Transverse colon (tissue), 4 donors: ENCODE measurements around the gene AK9. TPM values are rescaled to one million over a fixed set of nuclear protein-coding genes. Genes with fewer than 3 reads are reported as not detected.

Experiments
- DNase-seq: peaks from one replicate; pipeline ENCODE4 v3.0.0-alpha.2; 2019
- H3K27ac ChIP-seq, 4 donors: fragments of 200-600 bp; sonication (generic); 2 replicates each; pipeline ENCODE4 v1.5.1; 2016 to 2018; ENCODE audit warnings: inconsistent platforms in 4 of 4
- H3K27me3 ChIP-seq: fragments of 200-600 bp; sonication (generic); 2 replicates; pipeline ENCODE4 v1.5.1; 2017; ENCODE audit warnings: inconsistent platforms
- H3K36me3 ChIP-seq, 4 donors: fragments of 200-600 bp; sonication (generic); 2 replicates each; pipeline ENCODE4 v1.5.1; 2017 to 2019; ENCODE audit warnings: inconsistent platforms in 4 of 4
- H3K4me1 ChIP-seq, 4 donors: fragments of 200-600 bp; sonication (generic); 2 replicates each; pipeline ENCODE4 v1.5.1; 2017 to 2020; ENCODE audit warnings: inconsistent platforms in 4 of 4
- H3K4me3 ChIP-seq, 4 donors: fragments of 200-600 bp; sonication (generic); 1 replicate in 1 of 4; 2 replicates in 3 of 4; pipeline versions ENCODE4 v1.5.1 to v1.6.1; 2017 to 2019; ENCODE audit warnings: inconsistent platforms in 4 of 4
- H3K9me3 ChIP-seq, 2 donors: fragments of 200-600 bp; sonication (generic); 2 replicates each; pipeline ENCODE4 v1.5.1; 2017 to 2019; ENCODE audit warnings: inconsistent platforms in 2 of 2
- EP300 ChIP-seq: sonication (generic); formaldehyde crosslinking; IDR thresholded peaks from one replicate; pipeline ENCODE4 v1.6.1; 2017; ENCODE audit warnings: antibody characterized with exemption, low read depth
- POLR2A ChIP-seq: fragments of 450-650 bp; IDR thresholded peaks from one replicate; pipeline ENCODE4 v1.6.1; 2016; ENCODE audit warnings: antibody characterized with exemption, mild to moderate bottlenecking, moderate library complexity
- POLR2AphosphoS5 ChIP-seq, 3 donors: sonication (generic); formaldehyde crosslinking; IDR thresholded peaks; one replicate each; pipeline ENCODE4 v1.6.1; 2016; ENCODE audit warnings: antibody characterized with exemption in 3 of 3
- WGBS, 2 donors: methylation state at CpG; one replicate each; pipeline ENCODE4 v1.1.5; 2018; ENCODE audit warnings: low coverage in 1 of 2; 5-methylcytosine and 5-hydroxymethylcytosine counted together
- in situ Hi-C, 4 donors: fragments of 200-750 bp; cut with MboI; loops; one replicate each; pipeline versions ENCODE4 v1.15.0 to v1.15.1; 2017; ENCODE audit warnings: low sequenced_read_pairs in 3 of 4, low pct_ligation_motif_present in 1 of 4, low pct_unique_long_range_greater_than_20kb in 1 of 4
- intact Hi-C: fragments of 100-400 bp; cut with DNase I; formaldehyde crosslinking; loops from one replicate; pipeline ENCODE4 v1.15.1; 2023; ENCODE audit warnings: low total_unique reads
- total RNA-seq, 4 donors: library from RNA; depleted of rRNA; stranded (reverse); fragments of >200 nt; gene quantifications; one replicate each; pipeline ENCODE4 v1.1.0, GENCODE V29; 2016
- TF ChIP-seq, protein P1 (sequence below), 5 experiments: fragments of 200-600 bp in 3 of 5; fragments of 450-650 bp in 2 of 5; sonication (generic) in 3 of 5; IDR thresholded peaks; 1 replicate in 2 of 5; 2 replicates in 3 of 5; pipeline ENCODE4 v1.5.1; 2016 to 2017; ENCODE audit warnings: antibody characterized with exemption in 5 of 5, inconsistent platforms in 3 of 5, mild to moderate bottlenecking in 2 of 5, moderate library complexity in 1 of 5

AK9 gene
- total RNA-seq, 4 donors from 2014 or later, result 12.0 to 32.0 (median 23.2) TPM

DNA sequence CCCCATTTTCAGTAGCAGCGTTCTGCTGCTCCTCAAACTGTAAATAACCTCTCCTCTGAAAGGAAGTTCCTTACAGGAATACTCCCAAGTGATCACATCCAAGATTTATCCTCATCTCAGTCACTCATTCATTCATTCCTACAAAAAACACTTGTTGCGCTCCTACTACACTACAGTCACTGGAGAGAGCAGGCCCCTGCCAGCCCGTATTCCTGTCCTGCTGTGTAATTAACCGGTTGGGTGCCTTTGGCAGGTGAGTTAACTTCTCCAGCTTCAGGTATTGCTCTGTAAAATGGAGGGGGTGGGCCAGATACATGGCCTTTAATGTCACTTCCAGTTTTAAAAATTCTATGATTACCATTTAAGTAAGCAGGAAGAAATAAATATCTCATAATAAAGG lies 192.9 kb downstream of the AK9 start:
- in situ Hi-C loops, result no loop called here
- WGBS, 2 donors, result 80 to 93% methylated on average over 3 to 4 of the region's 4 CpGs
- no peak overlapping the region for H3K27ac ChIP-seq
- H3K27me3 ChIP-seq, result no peaks in the 10 kb centered on the region
- intact Hi-C loops, result no loop called here
- TF ChIP-seq POLR2A, result no peak
- TF ChIP-seq POLR2AphosphoS5 (IDR thresholded peaks at IDR 0.05), result no peak
- TF ChIP-seq, protein P1, sequence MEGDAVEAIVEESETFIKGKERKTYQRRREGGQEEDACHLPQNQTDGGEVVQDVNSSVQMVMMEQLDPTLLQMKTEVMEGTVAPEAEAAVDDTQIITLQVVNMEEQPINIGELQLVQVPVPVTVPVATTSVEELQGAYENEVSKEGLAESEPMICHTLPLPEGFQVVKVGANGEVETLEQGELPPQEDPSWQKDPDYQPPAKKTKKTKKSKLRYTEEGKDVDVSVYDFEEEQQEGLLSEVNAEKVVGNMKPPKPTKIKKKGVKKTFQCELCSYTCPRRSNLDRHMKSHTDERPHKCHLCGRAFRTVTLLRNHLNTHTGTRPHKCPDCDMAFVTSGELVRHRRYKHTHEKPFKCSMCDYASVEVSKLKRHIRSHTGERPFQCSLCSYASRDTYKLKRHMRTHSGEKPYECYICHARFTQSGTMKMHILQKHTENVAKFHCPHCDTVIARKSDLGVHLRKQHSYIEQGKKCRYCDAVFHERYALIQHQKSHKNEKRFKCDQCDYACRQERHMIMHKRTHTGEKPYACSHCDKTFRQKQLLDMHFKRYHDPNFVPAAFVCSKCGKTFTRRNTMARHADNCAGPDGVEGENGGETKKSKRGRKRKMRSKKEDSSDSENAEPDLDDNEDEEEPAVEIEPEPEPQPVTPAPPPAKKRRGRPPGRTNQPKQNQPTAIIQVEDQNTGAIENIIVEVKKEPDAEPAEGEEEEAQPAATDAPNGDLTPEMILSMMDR (IDR thresholded peaks at IDR 0.05), result no peak
- TF ChIP-seq EP300, result no peak
- DNase-seq, result no peak
- no peak overlapping the region for H3K4me3 ChIP-seq
- H3K4me1 ChIP-seq, result no peaks in the 10 kb centered on the region
- H3K9me3 ChIP-seq, result no peaks in the 10 kb centered on the region
- no peaks in the 10 kb centered on the region for H3K36me3 ChIP-seq

DNA sequence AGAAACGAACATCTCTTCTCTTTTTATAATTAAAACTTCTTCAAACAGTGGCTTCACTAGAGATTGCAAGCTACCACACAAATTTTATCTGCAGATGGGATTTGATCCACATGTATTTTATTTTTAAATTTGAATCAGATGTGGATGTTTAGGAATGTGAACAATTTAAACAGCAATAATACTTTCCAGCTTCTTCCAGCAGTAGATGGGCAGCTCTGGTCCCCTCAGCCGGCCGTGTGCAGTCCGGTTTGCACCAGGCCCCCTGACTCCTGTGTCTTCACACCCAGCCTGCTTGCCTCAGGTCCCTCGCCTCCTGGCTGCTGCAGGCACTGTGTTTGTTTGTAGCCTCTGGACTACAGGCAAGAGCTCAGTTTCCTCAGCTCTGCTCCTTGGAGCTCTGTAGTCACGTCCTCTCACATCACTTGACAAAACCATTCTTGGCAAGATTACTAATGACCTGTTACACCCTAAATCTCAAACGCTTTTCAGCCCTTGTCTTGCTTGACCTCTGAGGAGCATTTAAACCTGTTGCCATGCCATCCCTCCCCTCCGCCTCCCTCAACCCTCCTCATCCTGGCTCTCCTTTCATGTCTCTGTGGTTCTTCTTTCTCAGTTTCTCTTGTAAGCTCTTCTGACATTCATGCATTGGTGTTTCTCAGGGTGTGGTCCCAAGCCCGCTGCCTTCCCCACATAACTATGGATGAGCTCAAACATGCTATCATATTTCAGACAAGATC lies 194.8 kb downstream of the AK9 start:
- Histone ChIP-seq H3K27me3 (no peaks in the 10 kb centered on the region), H3K9me3 (no peaks in the 10 kb centered on the region), H3K4me3 (no peak overlapping the region), H3K27ac (no peak overlapping the region), H3K4me1 (no peaks in the 10 kb centered on the region), H3K36me3 (no peaks in the 10 kb centered on the region)
- WGBS, 2 donors, result 81% methylated on average over 4 to 9 of the region's 9 CpGs
- TF ChIP-seq, protein P1 (IDR thresholded peaks at IDR 0.05), result no peak
- TF ChIP-seq EP300 (no peak), POLR2AphosphoS5 (IDR thresholded peaks at IDR 0.05) (no peak), POLR2A (no peak)
- DNase-seq, result no peak
- in situ Hi-C loops (no loop called here), intact Hi-C loops (no loop called here)

DNA sequence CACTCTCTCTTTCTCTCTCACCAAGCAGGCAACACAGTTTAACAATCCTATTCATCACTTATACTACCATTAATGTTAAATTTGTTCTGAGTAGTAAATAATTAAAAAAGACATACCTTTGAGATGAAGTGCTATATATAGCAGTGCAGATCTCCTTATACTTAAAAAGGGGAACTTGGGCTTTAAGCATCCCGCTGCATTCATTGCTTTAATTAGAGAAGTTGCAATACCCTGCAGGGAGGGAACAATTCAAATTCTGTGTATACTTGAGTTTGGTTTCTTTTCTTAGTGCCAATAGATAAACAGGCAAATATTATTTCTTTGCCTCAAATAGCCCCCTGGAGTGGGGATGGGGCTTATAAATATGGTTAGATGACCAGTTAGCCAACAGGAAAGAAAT lies 197.1 kb downstream of the AK9 start:
- intact Hi-C loops, result no loop called here

DNA sequence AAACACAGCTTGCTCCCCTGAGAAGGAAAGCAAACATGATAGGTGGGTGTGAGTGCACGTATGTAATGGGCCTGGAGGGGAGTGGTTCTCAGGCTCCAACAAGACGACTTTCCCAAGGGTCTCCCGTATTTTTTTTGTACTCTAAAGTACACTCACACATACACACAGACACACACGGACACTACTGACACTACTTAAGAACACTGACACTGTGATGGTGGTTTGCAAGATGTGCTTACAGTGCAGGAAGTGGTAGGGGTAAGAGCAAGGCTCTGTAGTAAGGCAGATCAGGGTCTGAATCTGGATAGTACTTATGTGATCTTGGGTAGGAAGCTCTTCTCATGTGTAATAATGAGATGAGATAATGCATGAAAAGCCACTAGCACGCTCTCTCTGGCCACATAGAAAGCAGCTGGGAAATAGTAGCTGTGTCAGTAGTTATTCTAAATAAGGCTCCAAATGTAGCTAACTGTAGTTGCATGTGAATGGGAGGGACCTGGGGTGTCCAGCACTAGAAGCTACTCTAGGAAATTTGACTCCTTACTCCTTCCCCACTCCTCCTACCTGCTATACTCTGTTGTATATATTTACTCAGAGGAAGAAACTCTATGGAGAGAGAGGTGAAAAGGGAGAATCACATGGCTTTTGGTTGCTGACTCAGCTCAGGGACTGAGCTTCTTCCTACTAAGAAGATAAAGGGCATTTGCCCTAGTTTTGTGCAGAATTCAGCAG lies 199.6 kb downstream of the AK9 start:
- in situ Hi-C loops, result no loop called here
- TF ChIP-seq EP300 (no peak), POLR2A (no peak), POLR2AphosphoS5 (IDR thresholded peaks at IDR 0.05) (no peak)
- TF ChIP-seq, protein P1 (IDR thresholded peaks at IDR 0.05), result no peak
- 55 to 59% methylated on average over 3 to 5 of the region's 5 CpGs for WGBS, 2 donors
- Histone ChIP-seq H3K4me1 (no peaks in the 10 kb centered on the region), H3K36me3 (no peaks in the 10 kb centered on the region), H3K9me3 (no peaks in the 10 kb centered on the region), H3K27ac (peak overlapping the region in 1 of 4 donors; percentile 20), H3K27me3 (no peaks in the 10 kb centered on the region), H3K4me3 (no peak overlapping the region)
- no peak for DNase-seq
- intact Hi-C loops, result no loop called here

More for the DNA sequence above, 197.1 kb downstream of the AK9 start:
- Histone ChIP-seq H3K27me3 (no peaks in the 10 kb centered on the region), H3K4me1 (no peaks in the 10 kb centered on the region), H3K27ac (no peak overlapping the region), H3K4me3 (no peak overlapping the region), H3K9me3 (no peaks in the 10 kb centered on the region), H3K36me3 (no peaks in the 10 kb centered on the region)
- WGBS, 2 donors, result 84 to 90% methylated on average over 1 of the region's 1 CpG
- in situ Hi-C loops, result no loop called here
- no peak for TF ChIP-seq POLR2A
- no peak for TF ChIP-seq EP300
- TF ChIP-seq, protein P1 (IDR thresholded peaks at IDR 0.05), result no peak
- no peak for TF ChIP-seq POLR2AphosphoS5 (IDR thresholded peaks at IDR 0.05)
- DNase-seq, result no peak
